ENCODE data around the gene CLASP1. TPM values are rescaled to one million over a fixed set of nuclear protein-coding genes. Genes with fewer than 3 reads are reported as not detected.

CLASP1 gene
- total RNA-seq, 1 donor from 2014 or later, result 54.1 TPM

GRCh38 chr2:121598087-121598486 is 51.2 kb downstream of the CLASP1 start:
- Histone ChIP-seq H3K27me3 (ENCODE audit: control insufficient read depth, insufficient read depth, low read length) (no peaks in the 10 kb centered on the region), H3K36me3 (ENCODE audit: control insufficient read depth, insufficient read depth, low read length) (no peaks in the 10 kb centered on the region), H3K4me3 (ENCODE audit: low read depth, low read length) (no peak overlapping the region)
- no peak for DNase-seq (ENCODE audit: low read depth)
- TF ChIP-seq CTCF (IDR thresholded peaks at IDR 0.05; ENCODE audit: insufficient read depth, low read length, poor library complexity, severe bottlenecking), result no peak

DNA sequence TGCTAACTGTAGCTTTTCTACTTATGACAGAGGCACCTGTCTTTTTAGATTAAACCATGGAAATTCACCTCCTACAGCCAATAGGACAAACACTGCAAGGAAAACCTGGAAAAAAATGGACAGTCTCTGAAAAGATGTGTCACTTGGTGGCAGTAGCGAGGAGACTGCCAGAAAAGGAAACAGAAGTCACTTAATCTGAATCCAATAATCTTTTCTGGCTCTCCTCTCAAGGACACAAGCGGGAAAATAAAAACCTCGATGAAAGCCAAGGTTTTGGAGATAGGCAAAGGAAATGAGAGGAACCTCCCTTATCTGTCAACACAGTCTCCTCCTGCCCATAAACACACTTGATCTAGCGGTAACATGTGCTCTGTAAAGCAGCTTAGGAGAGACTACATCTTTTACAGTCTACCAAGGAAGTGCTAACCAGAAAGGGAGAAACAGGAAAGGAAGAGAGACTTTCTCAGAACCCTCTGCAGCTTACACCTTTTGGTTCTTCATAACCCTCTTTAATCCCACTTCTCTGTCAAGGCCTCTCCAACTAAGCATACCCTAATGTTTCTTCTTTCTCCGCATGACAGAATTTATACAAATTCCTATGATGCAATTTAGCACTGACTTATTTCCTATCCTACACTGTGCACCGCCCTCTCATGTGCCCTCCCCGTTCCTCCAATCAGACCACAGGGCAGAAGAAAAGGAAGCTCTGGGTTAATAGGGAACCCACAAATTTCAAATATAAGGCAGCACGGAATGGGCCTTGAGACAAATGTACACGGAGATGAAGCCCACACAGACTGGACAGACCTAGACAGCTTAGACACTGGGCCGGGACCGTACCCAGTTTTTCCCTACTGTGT is 52.8 kb downstream of the CLASP1 start:
- DNase-seq (ENCODE audit: low read depth), result peak; percentile 43
- Histone ChIP-seq H3K36me3 (ENCODE audit: control insufficient read depth, insufficient read depth, low read length) (no peaks in the 10 kb centered on the region), H3K27me3 (ENCODE audit: control insufficient read depth, insufficient read depth, low read length) (no peaks in the 10 kb centered on the region), H3K4me3 (ENCODE audit: low read depth, low read length) (no peak overlapping the region)
- TF ChIP-seq CTCF (IDR thresholded peaks at IDR 0.05; ENCODE audit: insufficient read depth, low read length, poor library complexity, severe bottlenecking), result peak; percentile 59

- H3K4me3 ChIP-seq (ENCODE audit: low read depth, low read length), result no peak overlapping the region
- H3K27me3 ChIP-seq (ENCODE audit: control insufficient read depth, insufficient read depth, low read length), result no peaks in the 10 kb centered on the region
- TF ChIP-seq CTCF (IDR thresholded peaks at IDR 0.05; ENCODE audit: insufficient read depth, low read length, poor library complexity, severe bottlenecking), result no peak
- no peak for DNase-seq (ENCODE audit: low read depth)
- H3K36me3 ChIP-seq (ENCODE audit: control insufficient read depth, insufficient read depth, low read length), result no peaks in the 10 kb centered on the region
Observed at GRCh38 chr2:121595012-121595891, 54.0 kb downstream of the CLASP1 start.

GRCh38 chr2:121591199-121591598 is 58.1 kb downstream of the CLASP1 start:
- H3K27me3 ChIP-seq (ENCODE audit: control insufficient read depth, insufficient read depth, low read length), result no peaks in the 10 kb centered on the region
- no peak overlapping the region for H3K4me3 ChIP-seq (ENCODE audit: low read depth, low read length)
- H3K36me3 ChIP-seq (ENCODE audit: control insufficient read depth, insufficient read depth, low read length), result no peaks in the 10 kb centered on the region
- no peak for TF ChIP-seq CTCF (IDR thresholded peaks at IDR 0.05; ENCODE audit: insufficient read depth, low read length, poor library complexity, severe bottlenecking)
- DNase-seq (ENCODE audit: low read depth), result no peak

DNA sequence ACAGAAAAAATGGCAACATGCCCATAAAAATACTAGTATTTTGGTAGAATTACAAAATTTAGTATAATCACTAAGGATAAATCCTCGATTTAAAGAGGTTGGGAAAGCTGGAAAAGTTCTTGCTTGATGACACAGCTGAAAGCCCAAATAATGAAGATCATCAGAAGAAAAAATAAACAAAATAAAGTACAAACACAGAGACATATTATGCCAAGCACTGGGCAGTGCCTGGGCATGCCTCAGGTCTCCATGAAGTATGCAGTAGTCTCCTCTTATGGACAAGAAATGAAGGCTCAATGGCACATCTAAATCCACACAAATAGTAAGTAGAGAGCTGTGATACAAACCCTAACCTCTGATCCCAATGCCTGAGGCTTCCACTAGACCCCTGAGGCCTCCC is 60.9 kb downstream of the CLASP1 start:
- TF ChIP-seq CTCF (IDR thresholded peaks at IDR 0.05; ENCODE audit: insufficient read depth, low read length, poor library complexity, severe bottlenecking), result no peak
- no peak for DNase-seq (ENCODE audit: low read depth)
- H3K4me3 ChIP-seq (ENCODE audit: low read depth, low read length), result no peak overlapping the region

More for the DNA sequence above, 60.9 kb downstream of the CLASP1 start:
- H3K36me3 ChIP-seq (ENCODE audit: control insufficient read depth, insufficient read depth, low read length), result no peaks in the 10 kb centered on the region
- no peaks in the 10 kb centered on the region for H3K27me3 ChIP-seq (ENCODE audit: control insufficient read depth, insufficient read depth, low read length)
